Smooth muscle cell (in vitro differentiated cells): Measurements from ENCODE around the gene SLC48A1. TPM values are rescaled to one million over a fixed set of nuclear protein-coding genes. Genes with fewer than 3 reads are reported as not detected.
A peak's percentile ranks its signal among the peaks of the same experiment; 100 is the strongest.

ENCODE experiments used
- DNase-seq: peaks from one replicate; lab custom pipeline; 2025; ENCODE audit not compliant: unreplicated experiment; lab: John Stamatoyannopoulos, UW
- H2AFZ ChIP-seq: fragments of 200-600 bp; sonication (generic); 2 replicates; pipeline ENCODE4 v1.6.0; 2016; ENCODE audit warnings: antibody characterized with exemption, low read depth, mild to moderate bottlenecking
- H3F3A ChIP-seq: fragments of 200-600 bp; sonication (generic); 2 replicates; pipeline ENCODE4 v1.6.0; 2017; ENCODE audit warnings: antibody characterized with exemption, low read depth
- H3K27ac ChIP-seq: fragments of 200-600 bp; sonication (generic); 2 replicates; pipeline ENCODE4 v1.5.1; 2016; ENCODE audit warnings: low read depth, mild to moderate bottlenecking
- H3K27me3 ChIP-seq: fragments of 200-600 bp; sonication (generic); 2 replicates; pipeline ENCODE4 v1.6.1; 2016; ENCODE audit warnings: low read depth, mild to moderate bottlenecking
- H3K36me3 ChIP-seq: fragments of 200-600 bp; sonication (generic); 2 replicates; pipeline ENCODE4 v1.5.1; 2016; ENCODE audit warnings: low read depth
- H3K4me1 ChIP-seq: fragments of 200-600 bp; sonication (generic); 2 replicates; pipeline ENCODE4 v1.5.1; 2016; ENCODE audit warnings: low read depth
- H3K4me2 ChIP-seq: fragments of 200-600 bp; sonication (generic); 2 replicates; pipeline ENCODE4 v1.6.0; 2016; ENCODE audit warnings: mild to moderate bottlenecking
- H3K4me3 ChIP-seq: fragments of 200-600 bp; sonication (generic); 2 replicates; pipeline ENCODE4 v1.5.1; 2016; ENCODE audit warnings: mild to moderate bottlenecking
- H3K79me2 ChIP-seq: fragments of 200-600 bp; sonication (generic); 2 replicates; pipeline ENCODE4 v1.6.0; 2016; ENCODE audit warnings: low read depth, mild to moderate bottlenecking
- H3K9ac ChIP-seq: fragments of 200-600 bp; sonication (generic); 2 replicates; pipeline ENCODE4 v1.6.0; 2016; ENCODE audit warnings: low read depth
- H3K9me3 ChIP-seq: fragments of 200-600 bp; sonication (generic); replicated peaks from 2 replicates; pipeline ENCODE4 v1.5.1; 2016; ENCODE audit warnings: low read depth
- H4K20me1 ChIP-seq: fragments of 200-600 bp; sonication (generic); 2 replicates; pipeline ENCODE4 v1.6.0; 2016; ENCODE audit warnings: low read depth
- CTCF ChIP-seq: fragments of 200-600 bp; sonication (generic); IDR thresholded peaks from 2 replicates; pipeline ENCODE4 v1.5.1; 2017; ENCODE audit warnings: borderline replicate concordance, mild to moderate bottlenecking, antibody characterized with exemption; ENCODE audit not compliant: insufficient read depth, poor library complexity, severe bottlenecking
- WGBS: methylation state at CpG from one replicate; pipeline ENCODE4 v1.1.7; 2016; ENCODE audit warnings: low lambda C conversion rate; 5-methylcytosine and 5-hydroxymethylcytosine counted together
- polyA plus RNA-seq: library from polyadenylated mRNA; unstranded; fragments of >200 nt; fragmentation: Nextera tagmentation; extraction: Ambion mirVana; gene quantifications from 2 replicates; pipeline ENCODE4 v1.2.1, GENCODE V29; 2016
- total RNA-seq: library from RNA; depleted of rRNA; stranded (reverse); fragments of >200 nt; gene quantifications from 2 replicates; pipeline ENCODE4 v1.2.3, GENCODE V29; 2014

Gene SLC48A1
- total and polyA plus RNA-seq, 2 experiments from 2014 or later: 6.2 to 11.4 TPM

GRCh38 chr12:47822401-47822800, 49.4 kb downstream of the SLC48A1 start:
- peak overlapping the region; percentile 96 for H3K4me2 ChIP-seq
- peaks cover 25% of the 10 kb centered on the region for H3F3A ChIP-seq
- H3K79me2 ChIP-seq: peaks cover 23% of the 10 kb centered on the region
- peaks cover 16% of the 10 kb centered on the region for H4K20me1 ChIP-seq
- H3K27me3 ChIP-seq: no peaks in the 10 kb centered on the region
- no peak for TF ChIP-seq CTCF
- peak overlapping the region; percentile 21 for H2AFZ ChIP-seq
- DNase-seq: no peak
- peak overlapping the region; percentile 97 for H3K27ac ChIP-seq
- no peak overlapping the region for H3K4me3 ChIP-seq
- no peaks in the 10 kb centered on the region for H3K9me3 ChIP-seq
- 54% methylated on average over 2 of the region's 2 CpGs for WGBS
- H3K9ac ChIP-seq: no peak overlapping the region
- H3K36me3 ChIP-seq: no peaks in the 10 kb centered on the region
- H3K4me1 ChIP-seq: peaks cover 32% of the 10 kb centered on the region

GRCh38 chr12:47822863-47823262, 49.8 kb downstream of the SLC48A1 start:
- H2AFZ ChIP-seq: peak overlapping the region; percentile 21
- no peak overlapping the region for H3K4me2 ChIP-seq
- no peaks in the 10 kb centered on the region for H3K36me3 ChIP-seq
- H3K9me3 ChIP-seq: no peaks in the 10 kb centered on the region
- H4K20me1 ChIP-seq: peaks cover 11% of the 10 kb centered on the region
- DNase-seq: no peak
- H3K9ac ChIP-seq: no peak overlapping the region
- TF ChIP-seq CTCF: no peak
- WGBS: 90% methylated on average over 3 of the region's 3 CpGs
- H3K27me3 ChIP-seq: no peaks in the 10 kb centered on the region
- H3K4me3 ChIP-seq: no peak overlapping the region
- peaks cover 25% of the 10 kb centered on the region for H3F3A ChIP-seq
- peaks cover 19% of the 10 kb centered on the region for H3K79me2 ChIP-seq
- H3K27ac ChIP-seq: peak overlapping the region; percentile 97
- H3K4me1 ChIP-seq: peaks cover 27% of the 10 kb centered on the region

- H3K27ac ChIP-seq: no peak overlapping the region
- TF ChIP-seq CTCF: no peak
- H3K9me3 ChIP-seq: no peaks in the 10 kb centered on the region
- no peak overlapping the region for H3K9ac ChIP-seq
- peaks cover 12% of the 10 kb centered on the region for H3K79me2 ChIP-seq
- no peak for DNase-seq
- 83% methylated on average over 5 of the region's 5 CpGs for WGBS
- peaks cover 20% of the 10 kb centered on the region for H3F3A ChIP-seq
- peaks cover 21% of the 10 kb centered on the region for H3K4me1 ChIP-seq
- H3K27me3 ChIP-seq: no peaks in the 10 kb centered on the region
- no peak overlapping the region for H2AFZ ChIP-seq
- no peaks in the 10 kb centered on the region for H3K36me3 ChIP-seq
- peaks cover 4% of the 10 kb centered on the region for H4K20me1 ChIP-seq
- H3K4me3 ChIP-seq: no peak overlapping the region
- H3K4me2 ChIP-seq: peak overlapping the region; percentile 20
These were observed 50.5 kb downstream of the SLC48A1 start for GRCh38 chr12:47823422-47824086.

GRCh38 chr12:47824198-47824597, 51.2 kb downstream of the SLC48A1 start:
- no peak for TF ChIP-seq CTCF
- Histone ChIP-seq H3K4me3 (no peak overlapping the region), H3K9me3 (no peaks in the 10 kb centered on the region), H3K36me3 (no peaks in the 10 kb centered on the region), H3K4me1 (peaks cover 20% of the 10 kb centered on the region), H3F3A (peaks cover 19% of the 10 kb centered on the region), H3K4me2 (no peak overlapping the region), H3K27ac (no peak overlapping the region), H4K20me1 (no peaks in the 10 kb centered on the region), H3K27me3 (no peaks in the 10 kb centered on the region), H3K79me2 (peaks cover 5% of the 10 kb centered on the region), H2AFZ (no peak overlapping the region), H3K9ac (no peak overlapping the region)
- DNase-seq: no peak
- 94% methylated on average over 2 of the region's 2 CpGs for WGBS
